Left lobe of liver (tissue), 2 donors: Measurements from ENCODE around the gene VGLL3. TPM values are rescaled to one million over a fixed set of nuclear protein-coding genes. Genes with fewer than 3 reads are reported as not detected.

ENCODE experiments used
- ATAC-seq: fragments of 200-7000 bp; cut with Tn5 transposase; one replicate; pipeline ENCODE4 v1.9.1; 2020; ENCODE audit warnings: mild to moderate bottlenecking, moderate library complexity
- DNase-seq: peaks from one replicate; pipeline ENCODE4 v3.0.0-alpha.2; 2020; ENCODE audit warnings: low spot score
- total RNA-seq: library from RNA; stranded (reverse); gene quantifications from one replicate; pipeline ENCODE4 v1.2.1, GENCODE V29; 2021
- donor health status: DM: no; HTN: no; CAD: no; lungs with moderate emphysema.
- donor health status: DM: no; HTN: yes; CAD: no.

Gene VGLL3
- total RNA-seq, 1 donor from 2014 or later, result 0.33 TPM

GRCh38 chr3:86954747-86955146 lies 36.2 kb downstream of the VGLL3 start:
- no peak for DNase-seq
- ATAC-seq, result no peak

GRCh38 chr3:86954226-86954625 lies 36.7 kb downstream of the VGLL3 start:
- DNase-seq (no peak), ATAC-seq (no peak)

GRCh38 chr3:86951322-86951721 lies 39.6 kb downstream of the VGLL3 start:
- DNase-seq (no peak), ATAC-seq (no peak)

GRCh38 chr3:86950717-86951116 lies 40.2 kb downstream of the VGLL3 start:
- no peak for ATAC-seq
- DNase-seq, result no peak

GRCh38 chr3:86949850-86950249 lies 41.1 kb downstream of the VGLL3 start:
- no peak for ATAC-seq
- no peak for DNase-seq

GRCh38 chr3:86948822-86949221 lies 42.1 kb downstream of the VGLL3 start:
- no peak for ATAC-seq
- DNase-seq, result no peak

GRCh38 chr3:86942206-86942605 lies 48.7 kb downstream of the VGLL3 start:
- no peak for ATAC-seq
- DNase-seq, result no peak

GRCh38 chr3:86938416-86939105 lies 52.4 kb downstream of the VGLL3 start:
- ATAC-seq (no peak), DNase-seq (no peak)

GRCh38 chr3:86937306-86937791 lies 53.6 kb downstream of the VGLL3 start:
- no peak for ATAC-seq
- DNase-seq, result no peak

GRCh38 chr3:86934851-86935250 lies 56.1 kb downstream of the VGLL3 start:
- no peak for ATAC-seq
- DNase-seq, result no peak

- no peak for DNase-seq
These were observed 60.1 kb downstream of the VGLL3 start for GRCh38 chr3:86930831-86931230.

GRCh38 chr3:86930181-86930580 lies 60.8 kb downstream of the VGLL3 start:
- DNase-seq (no peak), ATAC-seq (no peak)

More at GRCh38 chr3:86930831-86931230, 60.1 kb downstream of the VGLL3 start:
- no peak for ATAC-seq

- no peak for DNase-seq
- ATAC-seq, result no peak
These were observed 61.9 kb downstream of the VGLL3 start for GRCh38 chr3:86929046-86929445.

GRCh38 chr3:86923071-86923491 lies 67.9 kb downstream of the VGLL3 start:
- DNase-seq, result no peak
- ATAC-seq, result no peak

- DNase-seq (no peak), ATAC-seq (no peak)
These were observed 68.8 kb downstream of the VGLL3 start for GRCh38 chr3:86921971-86922680.

GRCh38 chr3:86914670-86915069 lies 76.3 kb downstream of the VGLL3 start:
- no peak for ATAC-seq
- DNase-seq, result no peak

- DNase-seq, result no peak
- no peak for ATAC-seq
These were observed 77.8 kb downstream of the VGLL3 start for GRCh38 chr3:86913160-86913559.

GRCh38 chr3:86895202-86895601 lies 95.7 kb downstream of the VGLL3 start:
- no peak for DNase-seq
- no peak for ATAC-seq

GRCh38 chr3:86890741-86891396 lies 100.1 kb downstream of the VGLL3 start:
- ATAC-seq (no peak), DNase-seq (no peak)
